MM.1S (cell line): Measurements from ENCODE around the gene MYH11.

Experiments used
- DNase-seq: peaks from one replicate; pipeline ENCODE4 v3.0.0-alpha.2; 2015
- H2AFZ ChIP-seq: fragments of 300-600 bp; sonication (generic); 2 replicates; pipeline ENCODE4 v1.6.0; 2016; ENCODE audit warnings: antibody characterized with exemption, low read length
- H3F3A ChIP-seq: fragments of 300-600 bp; sonication (generic); 2 replicates; pipeline ENCODE4 v1.6.1; 2016; ENCODE audit warnings: mild to moderate bottlenecking, antibody characterized with exemption, low read length, moderate library complexity, mixed read lengths; ENCODE audit not compliant: insufficient read depth
- H3K27ac ChIP-seq: fragments of 300-600 bp; sonication (generic); 2 replicates; pipeline ENCODE4 v1.5.1; 2016; ENCODE audit warnings: mild to moderate bottlenecking, low read length
- H3K27me3 ChIP-seq: fragments of 300-600 bp; sonication (generic); replicated peaks from 2 replicates; pipeline ENCODE4 v1.6.0; 2016; ENCODE audit warnings: low read length; ENCODE audit not compliant: insufficient read depth
- H3K36me3 ChIP-seq: fragments of 300-600 bp; sonication (generic); replicated peaks from 2 replicates; pipeline ENCODE4 v1.6.1; 2016; ENCODE audit warnings: mild to moderate bottlenecking, low read length, mixed read lengths; ENCODE audit not compliant: insufficient read depth
- H3K4me1 ChIP-seq: fragments of 300-600 bp; sonication (generic); 2 replicates; pipeline ENCODE4 v1.6.1; 2016; ENCODE audit warnings: low read length, mixed read lengths
- H3K4me2 ChIP-seq: fragments of 300-600 bp; sonication (generic); 2 replicates; pipeline ENCODE4 v1.6.0; 2016; ENCODE audit warnings: low read depth, low read length
- H3K4me3 ChIP-seq: fragments of 300-600 bp; sonication (generic); 2 replicates; pipeline ENCODE4 v1.5.1; 2016; ENCODE audit warnings: low read length, mixed read lengths
- H3K79me2 ChIP-seq: fragments of 300-600 bp; sonication (generic); 2 replicates; pipeline ENCODE4 v1.6.1; 2016; ENCODE audit warnings: mixed run types, low read length, mixed read lengths
- H3K9ac ChIP-seq: fragments of 300-600 bp; sonication (generic); 2 replicates; pipeline ENCODE4 v1.6.1; 2016; ENCODE audit warnings: low read length, mixed read lengths
- H3K9me2 ChIP-seq: fragments of 300-600 bp; sonication (generic); replicated peaks from 2 replicates; pipeline ENCODE4 v1.6.1; 2016; ENCODE audit warnings: mild to moderate bottlenecking, low read length, mixed read lengths; ENCODE audit not compliant: insufficient read depth
- H3K9me3 ChIP-seq: fragments of 300-600 bp; sonication (generic); replicated peaks from 2 replicates; pipeline ENCODE4 v1.6.1; 2016; ENCODE audit warnings: mild to moderate bottlenecking, low read length, mixed read lengths; ENCODE audit not compliant: insufficient read depth
- H4K20me1 ChIP-seq: fragments of 300-600 bp; sonication (generic); 2 replicates; pipeline ENCODE4 v1.6.1; 2016; ENCODE audit warnings: mild to moderate bottlenecking, low read length, moderate library complexity, mixed read lengths; ENCODE audit not compliant: insufficient read depth
- CTCF ChIP-seq: fragments of 300-600 bp; sonication (generic); IDR thresholded peaks from 2 replicates; pipeline ENCODE4 v1.5.1; 2016; ENCODE audit warnings: antibody characterized with exemption, low read length, mixed read lengths
- EZH2 ChIP-seq: fragments of 300-600 bp; sonication (generic); optimal IDR thresholded peaks from 2 replicates; pipeline ENCODE3; 2017; ENCODE audit warnings: low read depth, mild to moderate bottlenecking, antibody characterized with exemption, low read length, mixed read lengths
- EZH2phosphoT487 ChIP-seq: fragments of 300-600 bp; sonication (generic); IDR thresholded peaks from 2 replicates; pipeline ENCODE4 v1.6.1; 2018; ENCODE audit warnings: antibody characterized with exemption, low read length

Gene MYH11

GRCh38 chr16:15807603-15808009, 49.2 kb downstream of the MYH11 start:
- no peak overlapping the region for H3K4me2 ChIP-seq
- no peaks in the 10 kb centered on the region for H3K79me2 ChIP-seq
- no peaks in the 10 kb centered on the region for H3K9me2 ChIP-seq
- no peaks in the 10 kb centered on the region for H3K36me3 ChIP-seq
- no peak overlapping the region for H3K4me3 ChIP-seq
- no peak for DNase-seq
- no peak overlapping the region for H3K9ac ChIP-seq
- H3K27me3 ChIP-seq: no peaks in the 10 kb centered on the region
- H3K4me1 ChIP-seq: no peaks in the 10 kb centered on the region
- no peak overlapping the region for H3K27ac ChIP-seq
- H2AFZ ChIP-seq: no peak overlapping the region
- H4K20me1 ChIP-seq: no peaks in the 10 kb centered on the region
- no peaks in the 10 kb centered on the region for H3F3A ChIP-seq
- TF ChIP-seq EZH2phosphoT487 (no peak), EZH2 (no peak), CTCF (no peak)
- no peaks in the 10 kb centered on the region for H3K9me3 ChIP-seq

DNA sequence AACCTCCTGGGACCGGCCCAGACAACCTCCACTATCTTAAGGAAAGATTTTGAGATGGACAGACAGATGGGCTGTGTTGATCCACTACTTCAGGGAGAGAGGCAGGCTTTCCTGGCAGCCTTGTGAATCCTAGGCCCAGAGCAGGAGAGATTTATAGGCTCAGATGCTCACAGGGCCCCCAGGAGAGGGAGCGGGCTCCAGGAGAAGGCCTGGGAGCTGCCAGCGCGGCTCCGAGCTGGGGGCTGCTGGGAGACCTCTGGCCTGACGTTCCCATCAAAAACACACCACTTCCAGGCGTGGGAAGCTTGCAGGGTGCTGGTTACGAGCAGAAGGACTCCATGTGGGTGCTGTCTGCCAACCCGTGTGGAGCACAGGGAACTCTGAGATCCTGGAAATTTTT, 53.2 kb downstream of the MYH11 start:
- H3K9me3 ChIP-seq: no peaks in the 10 kb centered on the region
- H3K4me1 ChIP-seq: no peaks in the 10 kb centered on the region
- H3K27me3 ChIP-seq: no peaks in the 10 kb centered on the region
- no peak overlapping the region for H3K4me2 ChIP-seq
- H3K9ac ChIP-seq: no peak overlapping the region
- no peaks in the 10 kb centered on the region for H3K79me2 ChIP-seq
- TF ChIP-seq EZH2: no peak
- TF ChIP-seq EZH2phosphoT487: no peak
- no peak for TF ChIP-seq CTCF
- H3K36me3 ChIP-seq: no peaks in the 10 kb centered on the region
- no peaks in the 10 kb centered on the region for H4K20me1 ChIP-seq
- H3K9me2 ChIP-seq: no peaks in the 10 kb centered on the region
- DNase-seq: no peak
- no peak overlapping the region for H2AFZ ChIP-seq
- no peak overlapping the region for H3K4me3 ChIP-seq
- no peak overlapping the region for H3K27ac ChIP-seq
- no peaks in the 10 kb centered on the region for H3F3A ChIP-seq

- TF ChIP-seq CTCF: no peak
- TF ChIP-seq EZH2phosphoT487: no peak
- TF ChIP-seq EZH2: no peak
- no peaks in the 10 kb centered on the region for H3K27me3 ChIP-seq
- H3K4me2 ChIP-seq: no peak overlapping the region
Observed at GRCh38 chr16:15799851-15800495, 56.9 kb downstream of the MYH11 start.

More at GRCh38 chr16:15799851-15800495, 56.9 kb downstream of the MYH11 start:
- Histone ChIP-seq H2AFZ (no peak overlapping the region), H3K4me1 (no peaks in the 10 kb centered on the region), H3K4me3 (no peak overlapping the region), H4K20me1 (no peaks in the 10 kb centered on the region), H3K9ac (no peak overlapping the region), H3K9me3 (no peaks in the 10 kb centered on the region), H3K36me3 (no peaks in the 10 kb centered on the region), H3F3A (no peaks in the 10 kb centered on the region), H3K9me2 (no peaks in the 10 kb centered on the region), H3K79me2 (no peaks in the 10 kb centered on the region), H3K27ac (no peak overlapping the region)
- no peak for DNase-seq
